NCI-H82 (cell line): Measurements from ENCODE around the gene MYOT.
A peak's percentile ranks its signal among the peaks of the same experiment; 100 is the strongest.
"Not testable (repeated sequence)": the region's sequence is repeated elsewhere in the genome, so short reads cannot be mapped to it uniquely, and the experiment has no call there.

ENCODE experiments used
- DNase-seq: peaks from one replicate; lab custom pipeline; 2025; lab: John Stamatoyannopoulos, UW

Gene MYOT

GRCh38 chr5:137856201-137856600, 11.5 kb upstream of the MYOT start:
- DNase-seq, result peak; percentile 38

- no peak for DNase-seq
Observed at GRCh38 chr5:137856916-137857862, 10.5 kb upstream of the MYOT start.

DNA sequence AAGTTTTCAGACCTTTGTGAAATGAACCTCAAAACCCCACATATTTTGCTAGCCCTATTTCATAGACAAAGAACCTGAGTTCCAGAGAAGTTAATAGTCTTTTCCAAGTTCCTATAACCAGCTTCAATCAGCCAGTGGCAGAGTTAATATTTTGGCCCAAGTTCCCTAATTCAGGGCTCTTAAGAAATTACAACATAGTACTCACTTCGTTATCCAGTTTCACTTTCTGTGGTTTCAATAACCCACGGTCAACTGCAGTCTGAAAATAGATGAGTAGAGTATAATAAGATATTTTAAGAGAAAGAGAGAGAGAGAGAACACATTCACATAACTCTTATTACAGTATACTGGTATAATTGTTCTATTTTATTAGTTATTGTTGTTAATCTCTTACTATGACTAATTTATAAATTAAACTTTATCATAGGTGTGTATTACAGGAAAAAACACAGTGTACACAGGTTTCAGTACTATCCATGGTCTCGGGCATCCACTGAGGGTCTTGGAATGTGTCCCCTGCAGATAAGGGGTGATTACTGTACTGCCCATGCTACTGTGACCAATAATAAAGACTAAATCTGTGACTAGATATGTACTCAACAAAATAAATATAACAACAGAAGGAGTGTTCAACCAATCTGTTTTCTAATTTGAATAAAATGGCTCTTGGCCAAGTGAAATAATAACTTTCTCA, 9.3 kb upstream of the MYOT start:
- DNase-seq, result no peak

GRCh38 chr5:137858954-137859353, 8.7 kb upstream of the MYOT start:
- no peak for DNase-seq

GRCh38 chr5:137862251-137862650, 5.4 kb upstream of the MYOT start:
- no peak for DNase-seq

GRCh38 chr5:137863653-137864052, 4.0 kb upstream of the MYOT start:
- not testable (repeated sequence) for DNase-seq

GRCh38 chr5:137866541-137867388, 895 bp upstream of the MYOT start:
- DNase-seq, result no peak

DNA sequence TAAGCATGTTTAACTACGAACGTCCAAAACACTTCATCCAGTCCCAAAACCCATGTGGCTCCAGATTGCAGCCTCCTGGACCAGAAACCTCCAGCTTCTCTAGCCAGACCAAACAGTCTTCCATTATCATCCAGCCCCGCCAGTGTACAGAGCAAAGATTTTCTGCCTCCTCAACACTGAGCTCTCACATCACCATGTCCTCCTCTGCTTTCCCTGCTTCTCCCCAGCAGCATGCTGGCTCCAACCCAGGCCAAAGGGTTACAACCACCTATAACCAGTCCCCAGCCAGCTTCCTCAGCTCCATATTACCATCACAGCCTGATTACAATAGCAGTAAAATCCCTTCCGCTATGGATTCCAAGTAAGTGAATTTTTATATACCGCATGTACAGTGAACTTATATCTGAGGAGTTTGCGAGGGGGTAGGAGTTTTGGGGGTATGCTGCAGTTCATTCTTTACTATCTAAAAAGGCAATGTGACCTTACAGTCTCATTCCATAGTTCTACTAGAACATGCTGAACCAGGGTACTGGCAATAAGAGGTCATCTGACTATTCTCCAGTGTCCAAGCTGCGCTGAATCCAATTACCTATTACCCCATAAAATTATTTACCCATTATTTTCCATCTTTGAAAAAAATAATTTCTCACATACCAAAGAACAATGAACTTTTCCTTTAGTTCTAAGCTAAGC, 3.1 kb downstream of the MYOT start:
- DNase-seq, result no peak

DNA sequence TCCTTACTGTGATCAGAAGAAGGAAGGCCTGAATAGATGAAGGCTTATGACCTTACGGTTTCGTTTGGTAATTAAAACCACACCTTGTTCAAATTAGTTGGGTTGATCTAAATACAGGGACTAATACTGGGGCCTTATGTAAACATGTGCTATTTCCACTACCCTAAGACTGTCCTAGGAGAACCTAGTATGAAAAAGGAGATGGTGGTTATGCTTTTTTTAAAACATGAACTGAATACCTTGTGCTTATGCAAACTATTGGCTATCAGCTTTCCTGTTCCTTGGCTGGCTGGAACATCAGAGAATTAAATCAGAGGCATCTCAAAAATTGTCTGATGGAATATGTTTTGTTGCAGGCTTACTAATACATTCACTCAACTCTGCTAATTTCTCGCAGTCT, 3.9 kb downstream of the MYOT start:
- no peak for DNase-seq

GRCh38 chr5:137872466-137872865, 4.8 kb downstream of the MYOT start:
- peak; percentile 37 for DNase-seq

- DNase-seq, result no peak
Observed at GRCh38 chr5:137876101-137876500, 8.4 kb downstream of the MYOT start.

DNA sequence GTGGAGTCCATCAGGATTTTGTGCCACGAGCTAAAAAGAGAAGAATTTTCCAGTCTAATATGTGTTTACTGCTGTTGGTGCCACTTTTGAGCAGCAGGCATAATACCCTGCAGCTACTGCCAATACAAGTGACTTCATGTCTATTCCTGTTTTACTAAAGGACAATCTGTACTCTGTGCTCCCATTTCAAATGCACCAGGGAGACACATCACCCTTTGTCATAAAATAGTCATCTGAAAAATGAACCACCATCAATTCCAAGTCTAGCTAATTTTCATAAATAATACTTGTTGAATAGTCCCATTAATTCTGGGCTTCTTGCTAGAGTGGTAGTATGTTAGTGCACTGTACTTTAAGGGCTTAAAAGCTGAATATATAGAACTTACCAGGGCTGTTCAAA, 12.7 kb downstream of the MYOT start:
- no peak for DNase-seq

DNA sequence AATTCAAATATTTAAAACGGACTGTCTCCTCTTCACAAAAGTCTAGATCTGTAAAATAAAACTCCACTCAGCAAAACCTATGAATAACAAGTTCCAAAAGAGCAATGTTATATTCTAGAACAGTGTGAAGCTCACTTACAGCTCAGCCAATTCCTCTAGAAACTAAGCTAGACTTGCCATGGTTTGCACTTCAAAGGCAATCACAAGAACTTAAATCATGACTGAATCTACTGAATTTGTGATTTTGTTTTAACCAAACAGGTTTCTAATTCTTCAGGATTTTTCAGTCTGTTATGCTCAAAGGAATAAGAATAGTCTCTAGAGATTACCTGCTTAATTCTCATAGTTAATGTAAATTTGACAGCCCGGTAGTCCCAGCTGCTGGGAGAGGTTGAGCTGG, 20.2 kb downstream of the MYOT start:
- DNase-seq, result no peak

DNA sequence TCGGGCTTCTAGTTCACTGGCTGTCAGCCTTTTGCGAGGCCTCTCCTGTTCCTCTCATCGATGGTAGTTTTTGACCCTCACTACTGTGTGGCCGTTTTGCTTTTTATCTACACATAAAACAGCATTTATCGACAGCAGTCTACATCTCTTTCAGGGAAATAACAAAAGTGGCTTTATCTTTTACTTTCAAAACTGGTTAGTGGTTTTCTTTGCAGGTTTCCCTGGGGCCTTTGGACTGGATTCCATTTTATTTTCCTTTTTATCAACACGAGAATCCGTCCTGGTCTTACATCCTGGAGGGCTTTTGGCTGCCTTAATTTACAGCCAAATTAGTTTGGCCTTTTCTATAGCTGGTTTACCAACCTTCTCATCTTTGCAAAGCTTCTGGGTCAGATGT, 20.8 kb downstream of the MYOT start:
- no peak for DNase-seq

DNA sequence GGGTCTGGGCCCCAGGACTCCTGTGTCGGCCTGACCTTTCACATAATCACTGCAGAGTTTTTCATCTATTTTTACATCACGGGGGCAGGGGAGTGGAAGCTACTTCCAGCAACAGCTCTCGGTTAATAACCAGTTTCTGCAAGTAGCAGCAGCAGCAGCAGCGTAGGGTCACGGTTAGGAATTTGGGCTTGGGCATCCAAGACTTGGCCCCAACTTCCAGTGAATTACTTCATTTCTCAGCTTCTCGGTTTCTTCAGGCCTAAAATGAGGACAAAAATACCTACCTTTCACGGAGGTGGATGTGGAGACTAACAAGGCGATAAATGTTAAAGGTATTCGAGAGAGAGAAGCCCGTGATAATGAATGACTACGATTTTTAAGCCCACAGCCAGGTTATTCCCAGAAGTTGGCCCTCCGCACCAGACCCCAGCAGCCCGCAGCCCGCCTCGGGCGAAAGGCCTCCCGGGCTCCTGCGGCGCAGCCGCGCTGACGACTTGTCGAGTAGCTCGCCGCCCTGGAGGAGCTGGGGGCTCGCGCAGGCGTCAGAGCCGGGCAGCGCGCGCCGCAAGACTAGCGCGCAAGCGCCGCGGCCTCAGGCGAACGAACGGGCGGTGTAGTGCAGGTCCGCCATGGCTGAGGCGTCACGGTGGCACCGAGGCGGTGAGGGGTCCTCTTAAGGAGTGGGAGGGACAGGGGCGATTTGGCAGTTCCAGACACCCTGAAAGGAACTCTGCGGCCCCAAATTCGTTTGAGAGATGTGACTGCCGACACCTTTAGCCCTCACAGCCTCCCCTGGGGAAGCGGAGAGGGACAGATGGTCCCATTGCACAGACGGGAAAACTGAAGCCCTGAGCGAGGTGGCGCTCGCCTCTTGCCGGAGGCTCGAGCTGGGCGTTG, 21.5 kb downstream of the MYOT start, which contains the start of gene PKD2L2:
TSS of gene PKD2L2 (plus strand) at position 595 of the 897 bp plus-strand sequence. CDS start at position 630, 35 bp downstream.
- peak; percentile 67 for DNase-seq

- no peak for DNase-seq
Observed at GRCh38 chr5:137890845-137891244, 23.2 kb downstream of the MYOT start.

DNA sequence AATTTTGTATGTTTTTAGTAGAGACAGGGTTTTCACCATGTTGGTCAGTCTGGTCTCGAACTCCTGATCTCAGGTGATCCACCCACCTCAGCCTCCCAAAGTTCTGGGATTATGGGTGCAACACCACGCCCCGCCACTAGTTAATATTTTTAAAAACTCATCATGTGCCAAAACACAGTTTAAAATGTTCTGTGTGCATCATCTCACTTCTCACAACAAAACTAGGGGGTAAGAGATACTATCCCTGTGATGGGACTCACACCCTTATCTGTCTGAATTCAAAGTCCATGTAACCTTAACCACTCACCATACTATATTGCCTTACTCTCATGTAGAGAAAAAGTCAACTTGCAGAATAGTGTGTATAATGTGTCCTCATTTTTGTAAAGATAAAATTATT, 24.2 kb downstream of the MYOT start:
- no peak for DNase-seq

- DNase-seq, result no peak
Observed at GRCh38 chr5:137894586-137894985, 26.9 kb downstream of the MYOT start.

GRCh38 chr5:137896560-137896959, 28.9 kb downstream of the MYOT start:
- DNase-seq, result no peak

GRCh38 chr5:137899493-137899892, 31.8 kb downstream of the MYOT start:
- DNase-seq, result no peak
